Measurements from ENCODE around the gene NDST1.

Gene NDST1

DNA sequence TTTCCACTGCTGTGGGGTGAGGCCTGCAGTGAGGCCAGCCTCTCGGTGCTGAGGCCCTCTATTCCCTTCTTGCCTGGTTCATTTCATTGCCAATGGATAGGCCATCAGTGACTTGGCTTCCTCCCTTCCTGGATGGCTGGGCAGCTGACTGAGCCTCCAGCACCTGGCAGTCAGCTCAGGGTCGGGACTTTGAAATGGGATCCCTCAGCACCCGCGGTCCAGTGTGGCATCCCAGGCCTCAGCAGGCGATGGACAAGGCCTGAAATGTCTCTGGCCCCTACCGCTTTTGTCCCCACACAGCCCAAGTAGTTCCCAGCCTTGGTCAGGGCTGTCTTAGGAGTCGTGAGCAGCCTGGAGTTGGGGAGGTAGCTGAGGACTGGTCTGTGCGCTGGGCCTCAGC lies 17.2 kb downstream of the NDST1 start:
- DNase-seq = no peak

DNA sequence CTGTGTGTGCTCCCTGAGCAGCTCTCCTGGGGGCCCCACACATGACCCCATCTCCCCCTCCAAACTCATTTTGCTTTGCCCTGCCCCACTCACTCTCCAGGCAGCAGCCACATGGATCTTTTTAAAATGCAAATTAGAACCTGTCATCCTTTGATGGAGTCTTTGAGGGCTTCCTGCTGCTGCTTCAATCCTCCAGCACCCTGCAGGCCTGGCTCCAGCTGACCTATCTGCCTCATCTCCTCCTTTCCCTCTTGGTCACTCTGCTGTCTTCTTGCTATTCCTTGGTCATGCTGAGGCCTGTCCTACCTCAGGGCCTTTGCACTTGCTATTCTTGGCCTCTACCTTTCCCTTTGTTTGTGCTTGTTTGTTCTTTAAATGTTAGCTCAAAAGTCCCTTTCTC lies 17.9 kb downstream of the NDST1 start:
- DNase-seq = no peak

- no peak for DNase-seq
Measured at GRCh38 chr5:150527038-150527437, 19.1 kb downstream of the NDST1 start.

- DNase-seq = no peak
Measured at GRCh38 chr5:150527808-150528207, 19.9 kb downstream of the NDST1 start.

DNA sequence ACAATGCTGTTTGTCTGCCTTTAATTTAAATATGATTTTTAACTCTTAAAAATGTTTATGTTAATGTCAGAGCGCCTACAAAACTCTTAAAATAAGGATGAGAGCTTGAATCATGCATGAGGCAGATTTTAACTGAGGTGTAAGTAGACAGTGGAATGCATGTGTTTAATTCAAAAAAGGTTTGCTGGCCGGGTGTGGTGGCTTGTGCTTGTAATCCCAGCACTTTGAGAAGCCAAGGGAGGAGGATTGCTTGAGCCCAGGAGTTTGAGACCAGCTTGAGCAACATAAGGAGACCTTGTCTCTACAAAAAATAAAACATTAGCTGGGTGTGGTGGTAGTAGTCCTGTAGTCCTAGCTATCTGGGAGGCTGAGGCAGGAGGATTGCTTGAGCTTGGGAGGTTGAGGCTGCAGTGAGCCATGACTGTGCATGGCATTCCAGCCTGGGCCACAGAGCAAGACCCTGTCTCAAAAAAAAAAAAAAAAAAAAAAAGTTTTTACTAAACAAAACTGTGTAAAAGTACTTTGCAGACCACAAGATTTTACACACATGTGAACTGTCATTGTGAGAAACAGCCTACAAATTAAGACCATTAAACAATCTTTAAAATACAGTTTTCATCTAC lies 21.1 kb downstream of the NDST1 start:
- no peak for DNase-seq

DNA sequence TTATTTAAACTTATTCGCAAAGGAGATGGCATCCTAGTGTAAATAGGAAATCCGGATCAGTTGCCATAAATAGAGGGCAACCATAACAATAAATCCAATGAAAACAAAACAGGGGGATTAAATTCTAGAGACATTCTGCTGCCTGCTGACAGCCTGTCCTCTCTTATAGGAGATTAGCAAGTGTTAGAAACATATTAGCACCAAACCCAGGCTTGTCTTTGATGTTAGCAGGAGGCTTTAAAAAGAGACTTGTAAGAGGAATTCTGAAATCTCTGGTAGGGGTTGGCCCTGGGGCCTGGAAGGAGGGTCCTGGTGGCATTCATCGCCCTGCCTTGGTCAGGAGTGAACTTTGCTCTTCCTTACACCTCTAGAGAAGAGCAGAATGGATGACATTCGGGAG lies 21.6 kb downstream of the NDST1 start:
- no peak for DNase-seq

DNA sequence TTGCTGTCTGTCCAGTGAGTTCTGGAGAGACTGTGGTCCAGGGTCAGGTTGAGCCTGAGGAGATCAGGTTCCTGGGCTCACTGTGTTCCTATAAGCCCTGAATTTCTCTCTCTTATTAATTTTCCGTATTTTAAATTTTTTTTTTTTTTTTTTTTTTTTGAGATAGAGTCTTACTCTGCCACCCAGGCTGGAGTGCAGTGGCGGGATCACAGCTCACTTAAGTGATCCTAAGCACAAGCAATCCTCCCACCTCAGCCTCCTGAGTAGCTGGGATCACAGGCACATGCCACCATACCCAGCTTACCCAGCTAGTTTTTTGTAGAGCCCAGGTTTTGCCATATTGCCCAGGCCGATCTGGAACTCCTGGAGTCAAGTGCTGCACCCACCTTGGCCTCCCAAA lies 22.5 kb downstream of the NDST1 start:
- no peak for DNase-seq

DNA sequence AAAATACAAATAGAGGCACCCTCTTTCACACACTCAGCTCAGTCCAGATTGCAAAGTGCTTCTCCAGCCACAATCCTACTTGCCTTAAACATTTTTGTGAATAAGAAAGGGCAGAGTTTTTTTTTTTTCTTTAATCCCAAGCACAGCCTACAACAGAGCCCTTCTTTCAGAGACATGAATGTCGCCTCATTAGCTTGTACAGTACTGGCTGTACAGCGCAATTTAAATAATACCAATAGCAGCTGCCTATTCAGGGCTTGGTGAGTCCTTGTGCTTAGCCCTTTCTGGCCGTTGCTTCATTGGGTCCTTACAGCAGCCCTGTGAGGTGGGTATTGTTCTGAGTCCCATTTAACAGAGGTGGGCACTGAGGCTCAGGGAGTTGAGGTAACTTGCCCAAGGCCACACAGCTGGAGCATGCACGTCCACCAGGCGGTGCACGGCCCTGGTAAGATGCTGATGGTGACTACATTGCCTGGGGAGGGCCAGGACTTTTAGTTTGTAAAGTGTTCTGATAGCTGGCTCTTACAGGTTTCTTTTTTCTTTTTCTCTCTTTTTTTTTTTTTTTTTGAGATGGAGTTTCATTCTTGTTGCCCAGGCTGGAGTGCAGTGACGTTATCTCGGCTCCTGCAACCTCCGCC lies 23.1 kb downstream of the NDST1 start:
- DNase-seq = no peak

DNA sequence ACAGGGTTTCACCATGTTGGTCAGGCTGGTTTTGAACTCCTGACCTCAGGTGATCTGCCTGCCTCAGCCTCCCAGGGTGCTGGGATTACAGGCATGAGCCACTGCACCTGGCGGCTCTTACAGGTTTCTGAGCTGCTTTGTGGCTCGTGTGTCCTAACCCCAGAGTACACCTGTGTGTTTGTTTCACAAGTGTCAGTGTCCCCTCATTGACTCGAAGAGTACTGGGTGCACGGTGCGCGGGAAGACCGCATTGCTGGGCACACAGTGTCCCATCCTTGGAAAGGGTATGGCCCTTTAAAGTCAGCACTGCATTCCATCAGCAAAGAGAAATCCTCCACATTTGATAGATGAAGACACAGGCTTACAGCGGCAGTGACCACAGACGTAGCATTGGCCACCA lies 23.8 kb downstream of the NDST1 start:
- DNase-seq = no peak

- DNase-seq = no peak
Measured at GRCh38 chr5:150532151-150532550, 24.2 kb downstream of the NDST1 start.

- DNase-seq = no peak
Measured at GRCh38 chr5:150532996-150533395, 25.1 kb downstream of the NDST1 start.

- DNase-seq = no peak
Measured at GRCh38 chr5:150534811-150535210, 26.9 kb downstream of the NDST1 start.

GRCh38 chr5:150535611-150536010 lies 27.7 kb downstream of the NDST1 start:
- no peak for DNase-seq

GRCh38 chr5:150538007-150538917 lies 30.3 kb downstream of the NDST1 start:
- no peak for DNase-seq

GRCh38 chr5:150539206-150539605 lies 31.3 kb downstream of the NDST1 start:
- DNase-seq = no peak

DNA sequence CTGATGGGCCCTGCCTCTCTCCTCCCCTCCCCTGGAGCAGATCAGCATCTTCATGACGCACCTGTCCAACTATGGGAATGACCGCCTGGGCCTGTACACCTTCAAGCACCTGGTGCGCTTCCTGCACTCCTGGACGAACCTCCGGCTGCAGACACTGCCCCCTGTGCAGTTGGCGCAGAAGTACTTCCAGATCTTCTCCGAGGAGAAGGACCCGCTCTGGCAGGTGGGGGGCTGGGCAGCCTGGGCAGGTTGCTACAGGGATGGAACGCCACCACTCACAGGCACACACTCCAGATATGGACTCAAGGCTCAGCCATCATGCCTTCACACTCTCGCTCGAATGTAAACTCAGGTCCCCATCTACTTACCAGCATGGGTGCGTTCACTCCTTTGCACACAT lies 32.1 kb downstream of the NDST1 start:
- DNase-seq = no peak

GRCh38 chr5:150540615-150541396 lies 32.9 kb downstream of the NDST1 start:
- DNase-seq = no peak

DNA sequence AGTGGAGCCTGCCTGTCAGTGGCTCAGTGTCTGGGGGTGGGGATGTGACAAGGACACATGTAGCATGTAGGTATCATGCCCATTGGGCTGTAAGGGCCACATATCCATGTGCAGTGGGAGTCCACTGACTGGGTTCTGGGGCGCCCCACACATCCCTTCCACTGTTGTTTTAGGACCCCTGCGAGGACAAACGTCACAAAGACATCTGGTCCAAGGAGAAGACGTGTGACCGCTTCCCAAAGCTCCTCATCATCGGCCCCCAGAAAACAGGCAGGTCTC lies 33.4 kb downstream of the NDST1 start:
- no peak for DNase-seq

DNA sequence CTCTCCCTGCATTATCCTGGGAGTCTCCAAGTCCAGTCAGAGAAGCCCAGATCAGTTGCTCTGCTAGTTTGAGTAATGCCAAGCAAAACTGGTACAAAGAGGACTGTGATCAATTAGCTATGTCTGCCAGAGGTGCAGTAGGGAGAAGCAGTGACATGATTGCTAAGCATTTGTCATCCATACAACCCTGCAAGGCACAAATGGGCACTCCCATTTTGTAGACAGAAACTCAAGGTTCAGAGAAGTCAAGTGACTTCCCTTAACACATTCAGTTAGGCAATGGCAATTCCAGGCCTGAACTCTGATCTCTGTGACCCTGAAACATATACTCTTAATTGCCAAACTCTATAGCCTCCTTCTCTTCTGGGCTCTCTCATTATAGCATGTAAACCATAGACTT lies 34.0 kb downstream of the NDST1 start:
- DNase-seq = no peak

- DNase-seq = no peak
Measured at GRCh38 chr5:150542933-150543445, 35.1 kb downstream of the NDST1 start.

GRCh38 chr5:150544611-150545219 lies 36.8 kb downstream of the NDST1 start:
- no peak for DNase-seq

- DNase-seq = no peak
Measured at GRCh38 chr5:150545246-150545645, 37.3 kb downstream of the NDST1 start.

GRCh38 chr5:150548123-150548522 lies 40.2 kb downstream of the NDST1 start:
- DNase-seq = no peak

Data from right forelimb (tissue), 1 donor.